OCI-LY3 (cell line): ENCODE measurements around the gene CCDC158.

Experiments used
- CTCF ChIP-seq: fragments of 200-600, 300-600 bp; sonication (generic); IDR thresholded peaks from 2 replicates; pipeline ENCODE4 v1.5.1; 2014; ENCODE audit warnings: antibody characterized with exemption, low read length, low read depth
- EZH2phosphoT487 ChIP-seq: fragments of 200-600 bp; shearing (Covaris generic); IDR thresholded peaks from 2 replicates; pipeline ENCODE4 v1.6.1; 2018; ENCODE audit warnings: antibody characterized with exemption, mixed run types, low read depth

GRCh38 chr4:76270244-76271175 is 150.4 kb downstream of the CCDC158 start:
- no peak for TF ChIP-seq CTCF
- no peak for TF ChIP-seq EZH2phosphoT487
